Astrocyte of the hippocampus (primary cell): ENCODE measurements around the gene GUCY2F.

ENCODE experiments used
- DNase-seq: peaks from one replicate; pipeline ENCODE4 v3.0.0; 2011; ENCODE audit warnings: low read depth, low spot score

GUCY2F gene

DNA sequence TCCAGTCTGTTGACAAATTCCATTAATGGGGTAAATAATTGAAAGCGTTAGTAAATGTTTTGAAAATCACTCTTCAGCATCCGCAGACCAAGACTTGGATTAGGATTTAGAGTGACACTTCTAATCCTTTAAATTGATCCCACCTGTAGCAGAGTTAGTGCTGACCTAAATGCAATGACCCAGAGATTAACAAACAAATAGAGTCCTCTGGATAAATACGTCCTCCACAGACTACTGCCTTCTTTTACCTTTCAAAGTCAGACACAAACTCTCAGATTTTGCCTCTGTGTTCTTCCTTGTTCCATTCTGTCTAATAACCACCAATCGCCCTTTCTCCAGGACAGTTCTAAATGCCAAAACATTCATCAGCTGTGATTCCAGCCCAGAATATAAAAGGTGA, at the start of gene GUCY2F:
Gene GUCY2F, minus strand, starts transcription at position 101 of the 400 bp plus-strand sequence. CDS start 6,150 bp downstream, outside the sequence.
- no peak for DNase-seq

DNA sequence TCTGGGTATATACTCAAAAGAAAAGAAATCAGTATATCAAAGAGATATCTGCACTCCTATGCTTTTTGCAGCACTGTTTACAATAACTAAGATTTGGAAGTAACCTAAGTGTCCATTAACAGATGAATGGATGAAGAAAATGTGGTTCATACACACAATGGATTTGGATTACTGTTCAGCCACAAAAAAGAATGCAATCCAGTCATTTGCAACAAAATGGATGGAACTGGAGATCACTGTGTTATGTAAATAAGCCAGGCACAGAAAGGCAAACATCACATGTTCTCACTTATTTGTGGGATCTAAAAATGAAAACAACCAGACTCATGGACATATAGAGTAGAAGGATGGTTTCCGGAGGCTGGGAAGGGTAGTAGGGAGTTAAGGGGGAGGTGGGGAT, 37.1 kb upstream of the GUCY2F start:
- no peak for DNase-seq

DNA sequence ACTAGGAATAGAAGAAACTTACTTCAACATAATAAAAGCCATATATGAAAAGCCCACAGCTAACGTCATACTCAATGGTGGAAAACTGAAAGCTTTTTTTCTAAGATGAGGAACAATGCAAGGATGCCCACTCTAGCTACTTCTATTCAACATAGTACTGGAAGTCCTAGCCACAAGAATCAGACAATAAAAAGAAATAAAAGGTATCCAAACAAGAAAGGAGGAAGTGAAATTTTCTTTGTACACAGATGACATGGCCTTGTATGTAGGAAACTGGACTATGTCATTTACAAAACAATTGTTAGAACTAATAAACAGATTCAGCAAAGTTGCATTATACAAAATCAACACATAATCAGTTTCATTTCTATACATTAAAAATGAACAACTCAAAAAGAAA, 29.2 kb upstream of the GUCY2F start:
- no peak for DNase-seq

DNA sequence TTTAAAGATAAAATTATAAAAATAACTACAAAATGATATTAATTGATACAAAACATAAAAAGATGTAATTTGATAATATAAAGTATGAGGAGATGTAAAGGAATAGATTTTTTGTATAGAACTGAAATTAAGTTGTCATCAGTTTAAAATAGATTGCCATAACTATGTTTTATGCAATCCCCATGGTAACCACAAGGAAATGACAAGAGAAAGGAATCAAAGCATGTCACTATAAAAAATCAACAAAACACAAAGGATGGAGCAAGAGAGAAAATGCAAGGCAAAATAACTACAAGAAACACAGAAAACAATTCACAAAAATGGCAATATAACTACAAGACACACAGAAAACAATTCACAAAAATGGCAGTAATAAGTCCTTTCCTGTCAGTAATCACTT, 27.0 kb upstream of the GUCY2F start:
- DNase-seq: no peak

DNA sequence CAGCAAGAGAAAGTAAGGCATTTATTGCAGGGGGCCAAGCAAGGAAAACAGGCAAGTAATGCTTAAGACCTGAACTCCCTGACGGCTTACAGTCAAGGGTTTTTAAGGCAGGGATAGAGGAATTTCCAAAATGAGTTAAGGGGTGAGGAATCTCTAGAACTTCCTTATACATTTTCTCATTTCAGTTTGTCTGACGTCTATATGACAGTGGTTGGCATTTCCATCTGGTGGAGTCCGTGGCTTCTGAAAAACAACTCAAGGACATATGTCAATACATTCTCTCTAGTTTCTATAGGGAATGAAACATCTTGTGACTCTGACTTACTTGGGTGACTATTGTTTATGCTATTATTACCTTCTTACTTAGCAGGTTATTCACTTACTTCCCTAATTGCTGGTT, 19.3 kb upstream of the GUCY2F start:
- no peak for DNase-seq

DNA sequence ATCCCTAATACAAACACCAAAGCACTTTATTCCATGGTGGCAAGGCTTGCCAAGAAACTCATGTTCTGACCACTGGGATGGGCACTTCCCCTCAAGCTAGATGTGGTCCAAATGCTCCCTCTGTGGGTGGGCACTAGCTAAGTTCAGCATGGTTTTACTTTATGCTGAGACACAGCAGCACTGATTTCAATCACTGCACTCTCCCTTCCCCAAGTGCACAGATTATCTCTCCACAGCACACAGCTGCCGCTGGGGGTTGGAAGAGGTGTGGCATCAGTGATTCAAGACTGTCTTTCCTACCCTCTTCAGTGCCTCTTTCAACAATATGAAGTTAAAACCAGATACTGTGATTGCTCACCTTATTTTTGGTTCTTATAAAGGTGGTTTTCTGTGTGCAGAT, 16.5 kb upstream of the GUCY2F start:
- DNase-seq: no peak

DNA sequence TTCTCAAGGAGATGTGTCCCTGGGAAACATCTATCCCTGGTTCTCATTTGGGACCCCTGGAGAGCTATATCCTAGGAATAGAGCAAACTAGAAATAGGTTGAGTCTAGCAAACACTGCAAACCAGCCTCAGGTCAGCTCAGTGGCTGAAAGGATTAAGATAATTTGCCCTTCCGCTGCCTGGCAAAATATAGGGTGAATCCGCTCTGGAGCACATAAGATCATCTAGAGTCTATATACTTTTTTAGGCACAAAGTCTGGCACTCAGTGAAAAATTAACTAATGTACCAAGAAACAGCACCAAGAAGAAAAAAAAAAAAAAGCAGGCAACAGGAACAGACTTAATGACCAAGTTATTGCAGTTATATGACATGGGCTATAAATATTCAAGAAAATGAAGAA, 7.3 kb upstream of the GUCY2F start:
- no peak for DNase-seq

DNA sequence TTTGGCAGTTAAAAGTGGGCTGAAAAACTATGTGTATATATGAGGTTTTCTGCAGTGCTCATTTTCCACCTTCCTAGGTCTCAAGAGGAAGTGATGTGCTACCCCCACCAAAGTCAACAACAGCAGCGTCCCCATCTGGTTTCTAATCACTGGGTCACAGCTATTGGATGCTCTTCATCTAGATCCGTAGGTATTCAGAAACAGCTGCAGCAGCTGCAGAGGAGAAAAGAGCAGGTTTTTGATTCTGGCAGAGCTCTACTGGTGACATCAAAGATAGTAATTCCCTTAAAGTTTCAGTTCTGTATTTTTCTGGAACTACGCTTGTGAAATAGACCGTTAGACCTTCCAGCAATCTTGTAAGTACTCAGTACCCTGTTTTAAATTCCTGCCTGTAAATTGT, 5.8 kb upstream of the GUCY2F start:
- DNase-seq: no peak

DNA sequence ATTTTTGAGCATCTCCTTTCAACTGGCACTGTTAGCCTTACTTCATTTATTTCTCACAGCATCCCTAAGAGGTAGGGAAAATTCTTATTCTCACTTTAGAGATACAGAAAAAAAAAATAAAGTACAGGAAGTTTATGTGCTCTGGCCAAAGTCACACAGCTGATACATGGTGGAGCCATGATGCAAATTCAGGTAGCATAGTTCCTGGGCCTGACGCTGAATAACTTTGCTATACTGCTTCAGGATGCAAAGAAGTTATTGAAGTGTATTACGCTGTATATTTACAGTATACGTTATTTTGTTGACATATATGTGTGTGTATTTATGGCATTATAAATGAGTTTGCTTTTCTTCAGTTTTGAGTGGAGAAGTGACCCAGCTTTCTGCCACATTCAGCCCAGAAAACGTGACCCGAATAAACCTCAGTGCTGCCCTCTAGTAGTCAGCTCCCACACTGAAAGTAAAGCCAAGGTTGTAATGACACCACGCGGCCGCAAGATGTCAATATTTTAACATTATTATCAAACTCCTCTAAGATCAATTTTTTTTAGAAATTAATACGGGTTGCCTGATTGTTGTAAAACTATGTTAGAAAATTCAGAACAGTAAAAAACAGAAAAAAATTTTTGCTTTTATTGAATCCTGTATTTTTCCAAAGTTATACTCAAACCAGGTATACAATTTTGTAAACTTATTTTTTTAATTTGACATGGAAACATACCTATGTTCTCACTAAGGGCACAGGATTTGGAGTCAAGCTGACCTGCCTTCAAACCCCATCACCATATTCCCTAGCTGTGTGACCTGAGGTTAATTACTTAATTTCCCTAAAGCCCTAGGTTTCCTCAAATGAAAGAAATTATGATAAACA, 3.8 kb upstream of the GUCY2F start:
- DNase-seq: peak; percentile 80

DNA sequence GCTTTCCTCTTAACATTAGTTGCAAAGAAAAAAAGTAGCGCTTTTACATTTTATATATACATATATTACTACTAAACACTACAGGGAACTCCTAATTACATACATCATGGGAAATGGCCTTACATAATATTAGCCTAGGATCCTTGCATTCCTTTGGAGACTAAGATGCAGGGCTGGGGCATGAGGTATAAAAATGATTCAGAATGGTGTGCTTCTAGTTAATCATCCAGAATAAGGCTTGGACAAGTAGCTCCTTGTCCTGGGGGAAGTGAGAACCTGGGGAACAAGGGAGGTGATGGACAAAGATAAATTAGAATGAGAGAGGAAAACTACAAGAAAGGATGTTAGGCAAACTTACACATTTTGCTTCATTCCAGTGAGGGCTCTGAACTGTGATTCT, 3.0 kb upstream of the GUCY2F start:
- DNase-seq: no peak

DNA sequence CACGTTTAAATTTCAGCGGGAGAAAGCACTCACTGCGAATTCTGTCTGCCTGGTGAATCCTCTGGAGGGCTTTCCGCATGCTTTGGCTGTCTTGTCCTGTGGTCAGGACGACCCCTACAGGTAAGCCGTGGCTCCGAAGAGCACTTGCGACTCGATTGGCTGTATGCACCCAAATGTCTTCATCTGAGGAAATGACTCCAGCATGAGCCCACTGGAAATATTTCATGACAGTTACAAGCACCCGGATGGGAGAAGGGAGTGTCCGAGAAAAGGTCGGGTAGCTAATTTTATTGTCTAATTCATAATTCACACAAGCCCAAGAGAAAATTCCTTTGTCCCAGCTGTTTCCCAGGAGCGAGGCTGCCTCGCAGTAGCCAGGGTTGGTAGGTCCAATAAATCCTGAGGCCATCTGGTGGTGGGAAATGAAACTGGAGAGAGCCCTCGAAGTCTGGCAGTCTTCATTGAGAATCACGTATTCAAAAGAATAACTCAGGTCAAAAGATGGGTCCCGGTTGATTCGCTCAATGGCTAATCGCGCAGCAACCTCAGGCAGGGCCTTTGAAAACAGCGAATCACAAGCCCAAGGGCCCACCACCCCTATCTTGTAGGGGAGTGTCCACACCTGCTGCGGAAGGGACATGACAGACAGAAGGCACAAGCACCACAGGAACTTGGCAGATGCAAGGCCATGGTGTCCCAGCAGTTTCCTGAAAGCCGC, 6.6 kb downstream of the GUCY2F start:
- DNase-seq: peak; percentile 62

DNA sequence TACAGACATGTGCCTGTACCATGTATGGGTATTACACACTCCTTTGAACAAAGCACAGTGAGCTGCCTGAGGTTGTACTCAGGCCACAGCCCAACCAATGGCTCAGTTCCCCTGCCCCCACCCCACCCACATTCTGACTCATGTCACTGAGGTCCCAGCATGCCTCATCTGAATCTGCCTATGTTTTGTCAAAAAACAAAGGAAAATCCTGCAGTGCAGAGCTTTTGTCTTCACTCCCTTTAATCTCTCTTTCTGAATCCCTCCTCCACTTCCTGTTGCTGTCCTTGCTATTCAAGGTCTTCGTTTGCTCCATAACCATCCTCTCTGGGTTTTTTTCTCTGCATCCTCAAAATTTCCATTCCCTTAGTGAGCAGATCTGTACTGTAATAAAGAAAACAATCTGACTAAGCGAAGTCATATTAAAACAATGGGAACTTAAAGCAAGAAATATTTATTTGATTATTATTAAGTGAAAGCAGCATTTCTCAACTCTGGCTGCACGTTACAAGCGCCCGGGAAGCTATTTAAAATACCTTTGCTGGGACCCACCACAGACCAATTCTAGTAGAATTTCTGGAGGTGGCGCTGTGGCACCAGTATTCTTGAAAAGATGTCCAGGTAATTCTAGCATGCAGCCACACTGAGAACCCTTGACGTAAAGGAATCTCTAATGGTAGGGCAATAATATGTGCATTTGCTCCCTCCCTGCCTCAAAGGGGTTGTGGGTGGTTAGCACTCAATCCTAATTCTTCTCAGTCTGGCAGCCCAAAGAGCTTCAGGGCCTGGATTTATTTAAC, 8.7 kb downstream of the GUCY2F start:
- peak; percentile 75 for DNase-seq

DNA sequence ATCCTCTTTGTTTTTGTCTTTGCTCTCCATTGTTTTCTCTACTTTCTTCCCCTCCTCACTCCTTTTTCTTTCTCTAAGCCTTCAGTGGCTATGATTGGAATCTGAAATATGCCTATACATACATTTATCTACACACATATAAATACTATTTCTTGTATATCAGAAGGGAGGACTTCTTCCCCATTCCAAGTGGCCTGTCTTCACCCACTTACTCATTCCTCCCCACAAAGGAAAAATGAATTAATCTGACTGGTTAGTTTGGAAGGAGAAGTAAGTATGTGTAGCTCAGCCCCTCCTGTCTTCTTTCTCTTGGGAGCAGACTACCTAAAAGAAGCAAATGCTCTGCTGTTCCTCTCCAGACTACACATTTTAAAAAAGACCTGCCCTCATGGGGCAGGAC, 17.7 kb downstream of the GUCY2F start:
- no peak for DNase-seq

DNA sequence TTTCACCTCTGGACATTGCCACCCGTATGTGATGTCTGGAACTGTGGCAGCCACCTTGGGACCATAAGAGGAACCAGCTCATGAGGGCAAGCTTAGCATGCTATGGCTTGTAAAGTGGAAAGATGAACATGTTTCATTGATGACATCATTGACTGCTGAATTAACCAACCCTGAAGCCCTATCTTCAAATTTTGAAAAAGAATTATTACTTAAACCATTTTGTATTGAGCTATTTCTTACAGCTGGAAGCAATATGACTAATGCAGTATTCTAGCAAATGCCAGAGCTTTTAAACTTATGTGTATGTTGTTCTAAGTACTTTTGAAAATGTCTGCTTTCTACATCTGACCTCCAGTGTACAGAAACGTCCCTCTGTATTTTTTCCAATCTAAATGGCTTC, 18.1 kb downstream of the GUCY2F start:
- no peak for DNase-seq

DNA sequence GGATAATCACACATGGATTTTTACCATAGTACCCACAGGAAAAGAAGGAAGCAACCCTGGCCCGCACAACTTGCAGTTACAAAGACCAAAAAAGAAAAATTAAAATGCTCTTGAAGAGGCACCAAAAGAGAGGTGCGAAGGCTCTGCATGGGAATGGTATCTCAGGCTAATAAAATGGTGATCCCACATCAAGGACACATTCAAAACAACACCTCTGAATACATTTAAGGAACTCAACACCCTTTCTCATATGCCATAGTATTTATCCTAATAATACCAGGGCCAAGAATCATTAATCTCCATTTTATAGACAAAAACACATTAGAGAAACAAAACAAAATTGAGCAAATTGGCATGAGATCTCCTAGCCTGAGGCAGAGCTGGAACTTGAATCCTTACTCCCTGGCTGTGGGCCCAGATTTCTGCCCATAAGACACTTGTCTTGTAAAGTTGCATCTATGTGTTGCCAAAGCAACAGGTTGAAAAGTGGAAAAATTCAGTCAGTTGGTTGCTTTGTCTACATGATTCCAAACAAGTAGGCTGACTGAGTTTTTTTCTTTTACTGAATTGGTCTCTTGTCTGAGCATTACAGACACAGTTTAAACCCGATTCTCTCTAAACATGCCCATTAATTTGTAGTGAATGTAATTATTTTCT, 33.5 kb downstream of the GUCY2F start:
- peak; percentile 51 for DNase-seq

DNA sequence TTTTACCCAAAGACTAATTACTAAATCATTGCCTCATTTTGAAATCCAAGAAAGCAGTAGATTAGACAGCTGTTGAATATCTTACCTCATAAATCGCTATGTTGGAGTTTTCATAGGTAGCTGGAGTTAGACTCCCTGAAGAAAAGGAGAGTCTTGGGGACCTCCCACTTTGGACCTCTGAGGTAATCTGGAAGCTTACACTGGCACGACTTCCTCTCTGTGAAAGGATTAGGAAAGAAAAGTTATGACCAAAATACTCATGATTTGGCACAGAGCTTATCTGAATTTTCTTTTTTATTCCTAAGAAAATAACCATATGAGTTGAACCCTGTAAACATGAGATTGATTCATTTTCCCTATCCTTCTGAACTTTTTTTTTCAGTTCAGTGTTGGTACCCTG, 40.6 kb downstream of the GUCY2F start:
- DNase-seq: no peak

DNA sequence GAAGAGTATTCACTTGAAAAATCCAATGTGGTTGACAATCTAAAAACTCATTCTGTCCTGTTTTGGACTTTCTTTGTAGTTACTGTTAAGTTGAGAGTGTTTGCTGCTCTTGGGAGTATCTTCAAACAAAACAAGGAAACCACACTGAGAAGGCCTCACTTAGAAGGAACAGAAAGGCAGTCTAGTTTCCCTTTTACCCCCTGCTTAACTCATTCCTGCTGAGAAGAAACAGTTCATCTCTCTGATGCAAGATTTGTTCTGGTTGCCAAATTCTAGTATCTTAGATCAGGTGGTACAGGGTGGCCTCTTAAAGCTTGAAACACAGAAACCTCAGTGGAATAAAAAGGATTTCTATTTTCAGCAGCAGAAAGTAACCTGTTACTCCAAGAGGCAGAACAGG, 41.4 kb downstream of the GUCY2F start:
- no peak for DNase-seq

DNA sequence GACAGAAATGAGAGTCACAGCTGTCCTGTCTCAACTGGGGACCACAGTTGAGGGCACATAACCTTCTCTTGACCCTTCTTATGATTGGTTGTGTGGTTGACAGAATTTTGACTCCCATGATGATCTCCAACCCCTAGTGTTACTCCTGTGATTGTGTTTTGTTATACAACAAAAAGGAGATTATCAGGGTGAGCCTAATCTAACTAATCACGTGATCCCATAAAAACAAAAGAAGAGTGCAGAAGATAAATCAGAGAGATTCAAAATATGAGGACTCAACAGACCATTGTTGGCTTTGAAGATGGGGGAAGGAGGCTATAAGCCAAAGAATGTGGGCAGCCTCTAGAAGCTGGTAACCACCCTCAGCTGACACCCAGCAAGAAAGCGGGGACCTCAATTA, 72.7 kb downstream of the GUCY2F start:
- no peak for DNase-seq

DNA sequence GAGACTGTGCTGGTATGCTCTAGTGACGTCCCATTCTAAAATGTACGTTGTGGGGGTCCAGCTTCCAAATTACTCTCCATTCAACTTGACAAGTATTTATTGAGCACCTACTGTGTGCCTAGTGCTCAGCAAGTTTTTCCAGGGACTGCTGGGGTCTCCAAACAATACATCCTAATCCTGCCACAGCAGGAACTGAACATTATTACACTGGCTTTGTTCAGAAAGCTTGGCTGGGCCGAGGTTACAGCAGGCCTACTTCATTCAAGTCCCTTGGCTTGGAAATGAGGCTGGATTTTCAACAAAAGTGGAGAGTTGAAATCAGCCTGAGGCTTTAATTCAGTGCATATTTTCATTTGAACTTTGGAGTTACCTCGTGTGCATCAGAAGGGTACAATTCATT, 78.0 kb downstream of the GUCY2F start:
- DNase-seq: no peak

DNA sequence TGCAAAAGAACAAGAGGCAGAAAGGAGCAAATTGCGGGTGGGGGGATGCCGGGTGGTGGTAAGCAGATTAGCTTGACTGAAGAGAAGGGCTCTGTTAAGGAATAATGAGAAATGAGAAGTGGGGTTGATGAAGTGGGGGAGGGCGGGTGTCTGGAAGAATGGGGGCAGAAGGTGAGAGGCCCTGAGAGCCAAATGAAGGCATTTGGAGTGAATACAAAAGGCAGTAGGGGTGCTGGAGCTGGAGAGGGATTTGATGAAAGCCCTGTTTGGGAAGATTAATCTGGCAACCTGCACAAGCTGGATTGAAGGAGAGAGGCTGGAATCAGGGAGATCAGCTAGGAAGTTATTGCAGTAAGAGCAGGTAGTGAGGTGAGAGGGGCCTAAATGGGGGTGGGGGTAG, 82.1 kb downstream of the GUCY2F start:
- DNase-seq: no peak

DNA sequence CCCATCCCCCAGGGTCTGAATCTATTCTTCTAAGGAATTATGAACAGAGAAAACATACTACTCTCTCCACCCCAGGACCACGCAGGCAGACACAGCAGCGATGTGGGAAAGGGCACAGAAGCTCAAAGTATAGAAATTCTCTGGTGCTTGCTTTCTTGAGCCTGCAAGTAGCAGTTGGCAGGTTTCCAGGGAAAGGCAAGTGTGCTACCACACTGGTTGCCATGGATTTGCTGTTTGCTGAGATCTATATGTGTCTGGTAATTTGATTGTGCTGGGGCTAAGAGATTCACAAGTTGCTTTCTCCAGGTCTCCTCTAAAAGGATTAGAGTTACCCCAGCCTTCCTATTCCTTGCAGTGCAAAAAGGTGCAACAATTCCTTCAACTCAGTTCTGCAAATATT, 83.1 kb downstream of the GUCY2F start:
- DNase-seq: no peak

DNA sequence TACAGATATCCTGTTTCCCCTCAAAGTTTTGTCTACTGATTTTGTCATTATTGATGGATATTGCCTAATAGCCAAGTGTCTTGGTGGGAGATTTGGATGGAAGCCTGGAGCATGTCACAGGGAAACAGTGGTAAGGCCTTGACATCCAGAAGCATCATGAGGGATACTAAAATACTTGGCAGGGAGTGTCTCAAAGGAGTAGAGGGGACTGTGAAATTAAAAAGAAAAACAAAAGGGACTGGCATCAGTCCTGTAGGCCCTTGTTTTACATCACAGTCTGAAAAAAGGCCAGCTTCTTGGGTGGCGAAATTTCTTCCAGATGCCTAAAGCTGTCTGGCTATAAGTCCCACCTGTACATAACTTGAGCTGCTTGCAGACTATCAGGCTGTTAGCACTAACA, 83.8 kb downstream of the GUCY2F start:
- DNase-seq: no peak
